Left renal cortex interstitium (tissue), 4 donors: ENCODE measurements around the gene ZNF587. TPM values are rescaled to one million over a fixed set of nuclear protein-coding genes. Genes with fewer than 3 reads are reported as not detected.
"Not testable (repeated sequence)": the region's sequence is repeated elsewhere in the genome, so short reads cannot be mapped to it uniquely, and the experiment has no call there.

Experiments
- DNase-seq, 4 donors: peaks; one replicate each; pipeline ENCODE4 v3.0.0-alpha.2; 2013; ENCODE audit warnings: low read depth in 4 of 4, low spot score in 2 of 4, missing footprints in 1 of 4
- polyA plus RNA-seq, 4 donors: library from polyadenylated mRNA; unstranded; fragments of 120-200 nt; gene quantifications; one replicate each; pipeline ENCODE4 v1.2.1, GENCODE V29; 2013; ENCODE audit not compliant: insufficient read length in 4 of 4

The ZNF587 gene
- polyA plus RNA-seq, 4 donors: 16.6 to 47.1 (median 30.6) TPM

- DNase-seq: not testable (repeated sequence)
Measured at GRCh38 chr19:57873883-57874799, 24.5 kb downstream of the ZNF587 start.

- no peak for DNase-seq
Measured at GRCh38 chr19:57886046-57886445, 36.4 kb downstream of the ZNF587 start.

- DNase-seq: peak in 3 of 4 donors; percentile 43 to 47 (median 44)
Measured at GRCh38 chr19:57887195-57887941, 37.7 kb downstream of the ZNF587 start.

GRCh38 chr19:57888107-57888559 is 38.5 kb downstream of the ZNF587 start:
- no peak for DNase-seq

- DNase-seq: peak; percentile 54 to 78 (median 76)
Measured at GRCh38 chr19:57888560-57889231, 39.0 kb downstream of the ZNF587 start, which contains the start of gene ZNF814. ZNF814 (minus strand) TSS chr19:57889037; CDS start chr19:57888802, 235 bp downstream.

GRCh38 chr19:57890706-57891105 is 41.0 kb downstream of the ZNF587 start:
- not testable (repeated sequence) for DNase-seq

- DNase-seq: no peak
Measured at GRCh38 chr19:57900311-57900710, 50.7 kb downstream of the ZNF587 start.

GRCh38 chr19:57903618-57904184 is 54.0 kb downstream of the ZNF587 start:
- no peak for DNase-seq

- no peak for DNase-seq
Measured at GRCh38 chr19:57905258-57905657, 55.6 kb downstream of the ZNF587 start.

GRCh38 chr19:57907394-57907793 is 57.7 kb downstream of the ZNF587 start:
- no peak for DNase-seq

- no peak for DNase-seq
Measured at GRCh38 chr19:57914531-57914930, 64.9 kb downstream of the ZNF587 start.

Other genes starting within 250 kb of the ZNF587 start
- 1 to 10 TPM; 4.3 to 6.8 (median 5.5) TPM for gene ZNF530, start 250.0 kb upstream of the ZNF587 start, polyA plus RNA-seq
- gene ZNF134, start 235.6 kb upstream of the ZNF587 start, polyA plus RNA-seq: 10 to 100 TPM; 25.9 to 29.9 (median 27.3) TPM
- 10 to 100 TPM; 24.5 to 49.8 (median 40.5) TPM for gene ZNF211, start 216.7 kb upstream of the ZNF587 start, polyA plus RNA-seq
- gene ZSCAN4, start 180.9 kb upstream of the ZNF587 start, polyA plus RNA-seq: under 1 TPM in 3 of 4 donors, not detected in 1; 0.09 to 0.16 (median 0.11) TPM
- 10 to 100 TPM; 11.6 to 20.3 (median 14.3) TPM for gene ZNF551, start 167.9 kb upstream of the ZNF587 start, polyA plus RNA-seq
- 10 to 100 TPM; 23.6 to 39.8 (median 30.6) TPM for gene ZNF154, start 140.7 kb upstream of the ZNF587 start, polyA plus RNA-seq
- 10 to 100 TPM; 16.0 to 23.7 (median 19.4) TPM for gene ZNF671, start 122.2 kb upstream of the ZNF587 start, polyA plus RNA-seq
- 10 to 100 TPM; 32.6 to 44.3 (median 41.2) TPM for gene ZNF776, start 103.0 kb upstream of the ZNF587 start, polyA plus RNA-seq
- 10 to 100 TPM; 15.8 to 35.0 (median 24.2) TPM for gene ZNF586, start 80.2 kb upstream of the ZNF587 start, polyA plus RNA-seq
- gene ZNF552, start 34.9 kb upstream of the ZNF587 start, polyA plus RNA-seq: 10 to 100 TPM; 13.8 to 28.8 (median 21.4) TPM
- 10 to 100 TPM; 11.4 to 20.5 (median 14.5) TPM for gene ZNF587B, start 19.6 kb upstream of the ZNF587 start, polyA plus RNA-seq
- 10 to 100 TPM; 42.5 to 90.4 (median 65.0) TPM for gene ZNF814, start 39.2 kb downstream of the ZNF587 start, polyA plus RNA-seq
- 10 to 100 TPM; 20.7 to 42.8 (median 28.0) TPM for gene ZNF417, start 66.7 kb downstream of the ZNF587 start, polyA plus RNA-seq
- 10 to 100 TPM; 19.6 to 41.4 (median 25.0) TPM for gene ZNF418, start 85.5 kb downstream of the ZNF587 start, polyA plus RNA-seq
- 10 to 100 TPM in 2 of 4 donors, 1 to 10 TPM in 2; 7.4 to 10.9 (median 9.4) TPM for gene ZNF256, start 97.8 kb downstream of the ZNF587 start, polyA plus RNA-seq
- 1 to 10 TPM; 1.7 to 5.7 (median 2.7) TPM for gene C19orf18, start 124.7 kb downstream of the ZNF587 start, polyA plus RNA-seq
- 10 to 100 TPM; 27.2 to 36.5 (median 30.6) TPM for gene ZNF606, start 153.0 kb downstream of the ZNF587 start, polyA plus RNA-seq
- 1 to 10 TPM; 2.5 to 7.9 (median 5.8) TPM for gene ZSCAN1, start 184.2 kb downstream of the ZNF587 start, polyA plus RNA-seq
- gene ZNF135, start 209.4 kb downstream of the ZNF587 start, polyA plus RNA-seq: 10 to 100 TPM; 19.2 to 31.1 (median 26.1) TPM
- 100 to 1,000 TPM in 3 of 4 donors, 10 to 100 TPM in 1; 69.8 to 120 (median 111) TPM for gene ZSCAN18, start 248.4 kb downstream of the ZNF587 start, polyA plus RNA-seq